Inflammatory macrophage treated with lipopolysaccharide for 1 hour (primary cell): Measurements from ENCODE around the gene SH3RF3.
"Not testable (repeated sequence)": the region's sequence is repeated elsewhere in the genome, so short reads cannot be mapped to it uniquely, and the experiment has no call there.

Experiments used
- DNase-seq, 2 donors: peaks; one replicate each; pipeline ENCODE4 v3.0.0-alpha.2; 2020 to 2022

The SH3RF3 gene

DNA sequence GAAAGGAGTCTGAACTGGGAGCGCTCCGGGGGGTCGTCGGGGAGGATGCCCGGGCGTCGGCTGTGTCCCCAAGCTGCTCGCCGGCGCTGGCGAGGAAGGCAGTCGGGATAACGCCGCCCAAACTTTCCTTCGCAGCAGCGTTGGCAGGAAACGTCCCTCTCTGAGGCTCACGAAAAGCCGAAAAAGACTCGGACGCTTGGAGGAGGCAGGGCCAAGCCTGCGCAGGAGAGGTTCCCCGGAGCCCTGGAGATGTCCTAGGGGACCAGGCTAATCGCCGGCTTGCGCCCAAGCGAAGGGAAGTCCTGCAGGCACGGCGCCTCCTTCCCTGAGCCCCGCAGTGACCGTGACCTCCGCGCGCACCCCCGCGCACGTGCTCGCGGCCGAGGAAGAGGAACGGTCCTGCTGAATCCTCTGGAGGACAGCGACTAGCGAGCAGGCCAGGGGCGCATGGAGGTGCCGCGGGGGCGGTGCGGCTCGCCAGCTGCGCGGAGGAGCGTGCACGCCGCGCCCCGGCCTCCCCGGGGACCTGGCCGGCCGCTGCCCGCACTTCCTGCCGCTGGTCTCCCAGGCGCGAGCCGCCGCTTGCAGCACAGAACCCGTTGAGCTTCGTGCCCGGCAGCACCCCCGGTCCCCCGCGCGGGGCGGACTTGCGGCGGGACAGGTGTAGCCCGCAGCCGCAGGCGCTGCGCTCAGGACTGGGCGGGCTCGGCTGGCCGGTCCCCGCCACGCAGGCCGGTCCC, at the start of gene SH3RF3:
TSS of gene SH3RF3 (plus strand) at position 590 of the 740 bp plus-strand sequence.
- DNase-seq: peak; percentile 38 to 46

- no peak for DNase-seq
Observed at GRCh38 chr2:109079590-109079989, 49.4 kb upstream of the SH3RF3 start.

- DNase-seq: no peak
Observed at GRCh38 chr2:109080109-109080508, 48.9 kb upstream of the SH3RF3 start.

DNA sequence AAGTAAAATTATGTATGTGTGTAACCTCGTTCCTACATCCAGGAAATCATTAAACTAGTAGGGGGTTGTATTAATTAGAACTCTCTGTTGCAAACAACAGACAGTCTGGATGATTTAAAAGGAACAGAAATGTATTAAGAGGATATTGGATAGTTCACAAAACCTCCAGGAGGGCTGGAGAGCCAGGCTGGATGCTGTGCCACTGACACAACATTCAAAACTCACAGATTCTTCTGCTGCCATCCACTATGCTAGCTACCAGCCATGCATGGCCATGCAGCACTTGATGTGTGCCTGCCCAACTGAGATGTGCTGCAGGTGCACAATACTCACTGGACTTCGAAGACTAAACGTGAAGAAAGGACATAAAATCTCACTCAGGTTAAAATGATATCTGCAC, 48.2 kb upstream of the SH3RF3 start:
- DNase-seq: no peak

- no peak for DNase-seq
Observed at GRCh38 chr2:109081374-109081773, 47.6 kb upstream of the SH3RF3 start.

DNA sequence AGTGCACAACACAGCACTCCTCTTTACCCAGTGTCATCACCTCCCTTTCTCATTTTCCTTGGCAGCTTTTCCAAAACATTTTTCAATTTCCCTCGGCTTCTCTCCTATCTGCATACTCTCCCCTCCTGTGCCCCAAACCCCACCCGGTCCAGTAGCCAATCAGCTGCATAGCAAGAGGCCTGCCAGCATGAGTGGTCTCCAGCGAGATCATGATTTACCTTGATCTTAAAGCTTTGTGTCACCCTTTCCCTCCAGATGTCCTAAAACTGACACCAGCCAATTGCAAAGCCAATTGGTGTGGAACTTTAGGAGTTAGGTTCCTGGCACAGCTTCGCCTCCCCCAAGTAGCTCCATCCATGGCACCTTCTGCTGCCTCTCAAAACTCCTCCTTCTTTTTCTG, 45.2 kb upstream of the SH3RF3 start:
- no peak for DNase-seq

DNA sequence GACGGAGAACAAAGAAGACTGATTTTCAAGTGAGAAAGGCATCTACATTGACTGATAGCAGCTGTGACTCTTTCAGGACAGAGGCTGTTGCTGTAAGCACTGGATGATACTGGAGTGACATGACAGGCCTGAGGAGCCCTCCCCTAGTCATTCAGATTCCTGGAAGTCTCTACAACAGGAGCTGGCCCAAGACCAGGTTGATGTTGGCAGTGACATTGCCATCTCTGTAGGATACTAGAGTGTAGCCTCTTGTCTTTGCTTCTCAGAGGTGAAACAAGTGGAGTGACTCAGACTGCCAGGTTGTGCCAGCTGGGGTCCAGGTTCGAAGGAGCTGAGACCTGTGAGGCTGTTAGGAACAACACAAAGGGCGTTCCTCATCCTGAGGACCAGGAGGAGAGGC, 44.7 kb upstream of the SH3RF3 start:
- no peak for DNase-seq

DNA sequence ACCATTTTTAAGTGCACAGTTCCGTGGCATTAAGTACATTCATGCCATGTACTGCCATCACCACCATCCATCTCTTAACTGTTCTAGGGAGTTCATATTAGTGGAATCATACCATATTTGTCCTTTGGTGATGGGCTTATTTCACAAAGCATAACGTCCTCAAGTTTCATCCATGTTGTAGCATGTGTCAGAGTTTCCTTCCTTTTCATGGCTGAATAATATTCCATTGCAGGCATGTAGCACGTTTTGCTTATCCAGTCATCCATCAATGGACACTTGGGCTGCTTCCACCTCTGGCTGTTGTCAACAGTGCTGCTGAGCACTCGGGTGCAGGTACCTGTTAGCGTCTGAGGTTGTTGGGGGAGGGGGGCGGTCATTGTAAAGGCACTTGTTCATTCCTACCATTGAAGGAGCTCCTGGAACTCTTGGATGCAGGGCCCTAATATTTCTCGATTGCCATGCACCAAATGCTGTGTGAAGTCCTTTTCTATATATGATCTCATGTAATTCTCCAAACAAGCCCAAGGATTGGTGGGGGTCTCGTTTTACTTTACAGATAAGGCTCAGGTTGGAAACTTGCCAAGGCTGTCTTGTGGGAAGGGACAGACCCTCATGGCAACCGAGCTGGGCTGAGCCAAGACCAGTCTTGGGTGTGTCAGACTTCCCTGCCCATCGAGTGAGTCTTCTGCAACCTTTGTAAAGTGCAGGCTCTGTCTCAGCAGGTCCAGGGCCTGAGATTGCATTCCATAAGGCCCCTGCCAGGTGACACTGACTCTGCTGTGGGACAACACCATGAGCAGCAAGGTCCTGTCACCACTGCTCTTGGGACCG, 42.9 kb upstream of the SH3RF3 start:
- no peak for DNase-seq

- no peak for DNase-seq
Observed at GRCh38 chr2:109086743-109087020, 42.3 kb upstream of the SH3RF3 start.

GRCh38 chr2:109087055-109087663, 41.8 kb upstream of the SH3RF3 start:
- DNase-seq: no peak

DNA sequence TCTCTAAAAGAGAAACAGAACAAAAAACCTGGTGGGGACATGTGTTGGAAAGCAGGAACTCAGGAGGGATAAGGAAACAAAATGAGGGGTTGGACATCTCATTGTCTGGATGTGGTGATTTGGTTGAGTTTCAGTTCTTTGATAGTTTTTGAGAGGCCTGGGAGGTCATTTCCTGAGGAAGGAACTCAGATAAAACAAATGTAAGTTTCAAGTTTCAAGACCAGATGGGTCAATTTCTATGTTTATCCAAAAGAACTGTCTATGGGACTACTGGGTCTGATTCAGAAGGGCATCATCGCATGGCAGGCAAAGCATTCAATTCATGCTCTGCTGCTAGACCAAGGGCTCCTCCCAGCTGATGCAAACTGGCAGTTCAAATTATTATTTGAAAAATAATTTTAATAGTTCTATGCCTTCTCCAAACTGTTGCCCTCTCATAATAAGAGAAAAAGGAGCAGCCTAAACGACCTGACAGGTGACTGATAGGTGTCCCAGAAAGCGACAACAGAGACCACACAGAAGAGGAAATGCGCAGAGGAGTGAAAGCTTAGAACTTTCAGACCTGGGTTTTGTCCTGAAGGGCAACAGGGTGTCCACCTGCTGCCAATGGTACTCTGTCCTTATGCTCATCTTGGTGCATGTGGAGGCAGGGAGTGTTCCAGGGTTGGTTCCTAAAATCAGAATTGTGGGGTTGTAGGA, 39.3 kb upstream of the SH3RF3 start:
- no peak for DNase-seq

- DNase-seq: no peak
Observed at GRCh38 chr2:109091526-109091925, 37.5 kb upstream of the SH3RF3 start.

GRCh38 chr2:109094144-109094543, 34.9 kb upstream of the SH3RF3 start:
- DNase-seq: no peak

DNA sequence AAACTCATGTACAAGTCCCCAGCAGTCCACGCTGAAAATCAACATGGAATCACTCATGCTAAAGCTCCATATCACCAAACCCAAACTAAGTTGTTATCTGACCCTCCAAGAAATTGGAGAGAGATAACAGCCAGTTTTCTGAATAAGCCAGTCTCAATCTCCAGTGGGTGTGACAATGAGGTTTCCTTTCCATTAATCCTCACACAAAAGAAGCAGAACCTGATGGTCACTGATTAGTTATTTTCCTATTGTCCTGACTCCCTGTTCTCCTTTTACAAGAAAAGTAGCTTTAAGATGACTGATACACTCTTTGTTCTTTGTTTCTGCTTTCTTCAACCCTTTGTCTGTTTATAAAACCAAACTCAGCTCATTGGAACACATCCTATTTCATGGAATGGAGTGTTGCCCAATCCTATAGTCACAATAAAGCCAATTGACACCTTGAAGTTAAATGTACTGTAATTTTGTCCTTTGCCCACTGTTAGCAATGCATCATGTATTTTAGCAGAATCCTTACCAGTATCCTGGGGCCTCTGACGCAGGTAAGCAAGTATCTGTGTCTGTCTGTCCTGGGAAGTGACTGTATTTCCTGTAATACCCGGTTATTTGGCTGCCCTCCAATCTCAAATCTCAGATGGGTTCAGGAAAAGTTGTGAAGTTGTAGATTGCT, 30.6 kb upstream of the SH3RF3 start:
- no peak for DNase-seq

- no peak for DNase-seq
Observed at GRCh38 chr2:109098921-109099273, 30.1 kb upstream of the SH3RF3 start.

DNA sequence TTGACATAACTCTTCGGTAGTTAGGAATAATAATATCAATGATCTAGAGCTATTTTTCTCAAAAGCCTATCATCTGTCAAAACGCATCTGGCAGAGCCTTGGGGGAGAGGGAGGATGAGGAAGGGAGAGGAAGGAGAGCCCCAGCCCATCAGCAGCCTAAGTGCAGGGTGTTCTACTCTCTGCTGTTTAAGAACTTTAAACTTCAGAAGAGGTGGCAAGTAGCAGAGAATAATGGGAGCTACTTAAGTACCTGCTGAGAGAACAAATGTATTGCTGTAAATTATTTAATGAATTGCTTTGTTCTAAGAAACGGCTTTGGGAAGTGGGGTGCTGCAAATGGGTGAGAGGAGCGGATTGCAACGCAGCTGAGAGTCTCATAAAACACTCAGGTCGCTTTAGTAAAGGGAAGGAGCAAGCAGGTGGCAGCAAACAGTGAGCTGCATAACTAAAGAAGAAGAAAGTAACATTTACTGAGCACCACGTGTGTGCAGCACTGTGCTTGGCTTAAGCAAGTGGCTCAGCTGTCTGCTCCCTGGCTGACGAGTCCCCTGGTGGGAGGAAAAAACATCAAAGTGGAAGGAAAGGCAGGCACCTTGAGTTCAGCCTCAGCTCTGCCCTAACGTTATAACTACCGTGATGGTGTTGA, 26.3 kb upstream of the SH3RF3 start:
- DNase-seq: no peak

DNA sequence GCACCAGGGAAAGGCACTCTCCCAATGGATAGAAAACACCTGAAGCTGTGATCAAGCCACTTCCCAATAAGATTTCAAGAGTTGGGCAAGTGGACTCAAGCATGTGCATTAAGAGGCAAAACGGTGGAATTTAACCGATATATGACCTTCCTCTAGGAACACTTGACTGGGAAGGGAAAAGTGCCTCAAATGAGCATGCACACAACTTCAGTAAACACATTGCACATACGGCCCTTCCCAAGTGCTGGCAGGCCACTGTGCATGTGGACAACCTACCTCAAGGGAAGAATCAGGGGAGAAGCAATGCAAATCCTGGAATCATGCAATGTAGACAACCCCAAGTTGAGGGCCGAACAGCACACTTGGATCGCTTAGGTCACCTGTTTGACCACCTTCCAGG, 23.9 kb upstream of the SH3RF3 start:
- no peak for DNase-seq

DNA sequence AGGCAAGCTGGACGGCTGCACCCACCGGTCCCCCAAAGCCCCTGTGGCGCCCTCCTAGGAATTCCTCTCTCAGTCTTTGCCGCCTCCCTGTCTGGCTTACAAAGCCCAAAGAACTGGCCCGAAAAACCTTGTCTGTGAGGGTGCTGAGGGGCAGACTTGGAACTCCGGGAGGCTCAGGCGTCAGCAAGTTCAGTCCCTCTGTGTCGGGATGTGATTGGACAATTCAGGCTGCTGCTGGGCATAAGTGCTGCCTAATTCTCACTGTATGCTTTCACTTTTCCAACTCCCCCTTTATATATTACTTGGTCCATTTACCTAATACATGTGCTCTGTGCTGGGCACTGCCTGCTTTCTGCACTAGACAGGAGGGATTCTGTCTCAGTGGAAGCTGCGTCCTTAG, 20.3 kb upstream of the SH3RF3 start:
- no peak for DNase-seq

GRCh38 chr2:109109342-109109741, 19.7 kb upstream of the SH3RF3 start:
- no peak for DNase-seq

DNA sequence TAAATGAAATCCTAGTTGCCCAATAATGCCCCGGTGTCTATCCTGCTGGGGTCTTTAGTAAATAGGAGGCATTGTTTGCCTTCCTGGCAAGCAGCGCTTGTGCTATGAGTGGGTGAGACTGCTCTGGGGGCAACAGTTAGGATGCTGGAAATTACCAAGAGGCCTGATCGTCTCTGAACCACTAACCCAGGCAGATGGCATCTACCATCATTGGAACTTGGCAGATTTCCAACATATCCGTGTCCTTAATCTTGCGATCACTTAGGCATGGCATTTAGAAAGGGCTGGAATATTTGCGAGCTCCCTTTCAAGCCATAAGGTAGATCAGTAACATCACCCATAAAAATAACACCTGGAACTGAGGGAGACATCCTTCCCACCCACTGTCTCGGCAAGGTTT, 18.8 kb upstream of the SH3RF3 start:
- no peak for DNase-seq

DNA sequence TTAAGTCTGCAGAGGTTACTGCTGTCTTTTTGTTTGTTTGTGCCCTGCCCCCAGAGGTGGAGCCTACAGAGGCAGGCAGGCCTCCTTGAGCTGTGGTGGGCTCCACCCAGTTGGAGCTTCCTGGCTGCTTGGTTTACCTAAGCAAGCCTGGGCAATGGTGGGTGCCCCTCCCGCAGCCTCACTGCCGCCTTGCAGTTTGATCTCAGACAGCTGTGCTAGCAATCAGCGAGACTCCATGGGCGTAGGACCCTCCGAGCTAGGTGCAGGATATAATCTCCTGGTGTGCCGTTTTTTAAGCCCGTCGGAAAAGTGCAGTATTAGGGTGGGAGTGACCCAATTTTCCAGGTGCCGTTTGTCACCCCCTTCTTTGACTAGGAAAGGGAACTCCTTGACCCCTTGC, 11.8 kb upstream of the SH3RF3 start:
- not testable (repeated sequence) for DNase-seq

- no peak for DNase-seq
Observed at GRCh38 chr2:109117780-109118179, 11.2 kb upstream of the SH3RF3 start.

DNA sequence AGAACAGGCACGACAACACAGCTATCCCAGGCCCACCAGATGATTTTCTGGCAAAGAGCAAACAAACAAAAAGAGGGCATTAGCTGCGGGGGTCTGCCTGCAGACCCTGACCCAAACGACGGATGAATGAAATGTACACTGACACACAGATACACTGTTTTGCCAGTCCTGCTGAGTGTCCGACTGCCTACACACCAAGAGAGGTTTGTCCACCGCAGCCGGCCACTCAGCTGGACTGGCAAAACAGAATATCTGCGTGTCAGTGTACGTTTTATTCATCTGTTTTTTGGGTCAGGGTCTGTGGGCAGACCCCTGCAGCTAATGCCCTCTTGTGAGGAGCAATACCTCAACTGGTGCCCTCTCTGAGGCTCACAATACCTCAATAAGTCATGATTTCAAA, 10.7 kb upstream of the SH3RF3 start:
- DNase-seq: no peak
